Subcutaneous adipose tissue (tissue), 4 donors: ENCODE measurements around the gene EPHA2. TPM values are rescaled to one million over a fixed set of nuclear protein-coding genes. Genes with fewer than 3 reads are reported as not detected.

Source experiments
- CTCF ChIP-seq: fragments of 450-650 bp; IDR thresholded peaks from one replicate; pipeline ENCODE4 v1.5.1; 2016; ENCODE audit warnings: low read depth, mild to moderate bottlenecking, control low read depth, antibody characterized with exemption, moderate library complexity
- total RNA-seq, 4 donors: library from RNA; depleted of rRNA; stranded (reverse); fragments of >200 nt; gene quantifications; one replicate each; pipeline ENCODE4 v1.1.0, GENCODE V29; 2016

EPHA2 gene
- total RNA-seq, 4 donors from 2014 or later, result 3.6 to 20.3 (median 7.3) TPM

GRCh38 chr1:16175610-16176553, 20.0 kb upstream of the EPHA2 start:
- TF ChIP-seq CTCF, result no peak

- no peak for TF ChIP-seq CTCF
These were observed 19.2 kb upstream of the EPHA2 start for GRCh38 chr1:16174886-16175598.

GRCh38 chr1:16174261-16174868, 18.5 kb upstream of the EPHA2 start:
- TF ChIP-seq CTCF, result no peak

- no peak for TF ChIP-seq CTCF
These were observed 17.8 kb upstream of the EPHA2 start for GRCh38 chr1:16173447-16174260.

- no peak for TF ChIP-seq CTCF
These were observed 17.1 kb upstream of the EPHA2 start for GRCh38 chr1:16172964-16173446.

- no peak for TF ChIP-seq CTCF
These were observed 16.5 kb upstream of the EPHA2 start for GRCh38 chr1:16172218-16172830.
